GM12891 (cell line): ENCODE measurements around the gene C16orf89.

Experiments
- DNase-seq: peaks from one replicate; pipeline ENCODE4 v3.0.0; 2011; ENCODE audit warnings: low spot score; ENCODE audit not compliant: insufficient read length
- FAIRE-seq: peaks from 2 replicates; lab custom pipeline; 2011; peaks lifted over from hg19 to GRCh38; lab: Jason Lieb, UNC
- PAX5 ChIP-seq: IDR thresholded peaks from 2 replicates; pipeline ENCODE4 v1.6.1; 2011; ENCODE audit warnings: low read length, moderate library complexity, mild to moderate bottlenecking; ENCODE audit not compliant: insufficient read depth, severe bottlenecking
- POLR2A ChIP-seq: IDR thresholded peaks from 2 replicates; pipeline ENCODE4 v1.6.1; 2011; ENCODE audit warnings: low read depth, low read length, control low read depth
- POLR2AphosphoS5 ChIP-seq: IDR thresholded peaks from 2 replicates; pipeline ENCODE4 v1.6.1; 2011; ENCODE audit warnings: low read depth, low read length, control low read depth
- POU2F2 ChIP-seq: IDR thresholded peaks from 2 replicates; pipeline ENCODE4 v1.6.1; 2011; ENCODE audit warnings: low read depth, mild to moderate bottlenecking, control low read depth, low read length, moderate library complexity
- SPI1 ChIP-seq: IDR thresholded peaks from 2 replicates; pipeline ENCODE4 v1.6.1; 2011; ENCODE audit warnings: low read depth, low read length, control low read depth
- TAF1 ChIP-seq: IDR thresholded peaks from 2 replicates; pipeline ENCODE4 v1.6.1; 2011; ENCODE audit warnings: low read depth, low read length, control low read depth

The C16orf89 gene

GRCh38 chr16:5030251-5030870 lies 35.4 kb downstream of the C16orf89 start:
- FAIRE-seq (no peak), DNase-seq (no peak)
- TF ChIP-seq PAX5 (no peak), SPI1 (no peak), POLR2AphosphoS5 (no peak), POLR2A (no peak), TAF1 (no peak), POU2F2 (no peak)

GRCh38 chr16:5028950-5029475 lies 36.7 kb downstream of the C16orf89 start:
- DNase-seq (no peak), FAIRE-seq (no peak)
- TF ChIP-seq POLR2A = no peak
- TF ChIP-seq PAX5 = no peak
- no peak for TF ChIP-seq POLR2AphosphoS5
- TF ChIP-seq SPI1 = no peak
- TF ChIP-seq POU2F2 = no peak
- TF ChIP-seq TAF1 = no peak

DNA sequence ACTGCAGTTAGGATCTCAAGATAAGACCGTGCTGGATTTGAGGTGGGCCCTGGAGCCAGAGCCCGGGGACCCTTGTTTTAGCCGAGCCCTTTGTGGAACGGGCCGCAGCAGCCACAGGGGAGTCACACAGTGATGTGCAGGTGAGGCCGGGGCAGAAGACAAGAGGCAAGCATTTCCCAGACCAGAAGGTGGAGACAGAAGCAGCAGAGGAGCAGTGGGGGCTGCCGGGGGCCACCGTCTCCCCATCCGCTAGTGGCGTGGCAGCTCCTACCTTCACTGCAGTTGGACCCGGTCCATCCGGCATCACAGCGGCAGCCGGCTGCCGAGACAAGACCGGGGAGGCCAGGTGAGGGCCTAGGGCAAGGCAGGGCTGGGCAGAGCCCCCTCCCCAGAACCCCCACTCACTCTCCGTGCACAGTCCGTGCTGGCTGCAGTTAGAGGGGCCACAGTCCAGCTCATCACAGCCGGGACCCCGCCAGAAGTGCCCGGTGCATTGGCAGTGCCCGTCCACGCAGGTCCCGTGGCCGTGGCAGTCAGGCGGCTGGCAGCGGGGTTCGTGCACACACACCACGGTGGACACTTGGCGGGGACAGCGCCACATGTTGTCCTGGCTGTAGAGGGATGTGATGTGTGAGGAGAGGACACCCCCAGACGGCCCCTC lies 38.1 kb downstream of the C16orf89 start:
- FAIRE-seq = no peak
- TF ChIP-seq POLR2A = no peak
- no peak for TF ChIP-seq POU2F2
- no peak for TF ChIP-seq SPI1
- TF ChIP-seq PAX5 = no peak
- TF ChIP-seq POLR2AphosphoS5 = no peak
- TF ChIP-seq TAF1 = no peak
- DNase-seq = no peak

DNA sequence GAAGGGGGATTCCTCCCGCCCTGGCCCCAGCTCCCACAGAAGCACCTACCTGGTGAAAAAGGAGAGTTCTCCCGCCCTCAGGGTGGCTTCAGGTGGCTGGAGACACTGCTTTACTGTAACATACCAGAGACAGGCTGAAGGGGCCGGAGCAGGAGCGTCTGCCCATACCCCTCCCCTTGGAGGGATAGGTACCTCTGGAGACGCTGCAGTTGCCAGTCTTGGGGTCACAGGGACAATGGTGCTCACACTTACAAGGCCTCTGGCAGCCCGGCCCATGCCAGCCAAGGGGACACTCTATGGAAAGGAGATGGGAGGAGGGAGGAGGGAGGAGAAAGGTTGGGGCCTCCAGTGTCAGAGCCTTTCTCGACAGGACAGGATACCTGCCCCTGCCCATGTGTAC lies 38.7 kb downstream of the C16orf89 start:
- no peak for DNase-seq
- TF ChIP-seq POLR2A = no peak
- no peak for TF ChIP-seq SPI1
- no peak for TF ChIP-seq PAX5
- no peak for TF ChIP-seq TAF1
- TF ChIP-seq POU2F2 = no peak
- TF ChIP-seq POLR2AphosphoS5 = no peak
- FAIRE-seq = no peak

DNA sequence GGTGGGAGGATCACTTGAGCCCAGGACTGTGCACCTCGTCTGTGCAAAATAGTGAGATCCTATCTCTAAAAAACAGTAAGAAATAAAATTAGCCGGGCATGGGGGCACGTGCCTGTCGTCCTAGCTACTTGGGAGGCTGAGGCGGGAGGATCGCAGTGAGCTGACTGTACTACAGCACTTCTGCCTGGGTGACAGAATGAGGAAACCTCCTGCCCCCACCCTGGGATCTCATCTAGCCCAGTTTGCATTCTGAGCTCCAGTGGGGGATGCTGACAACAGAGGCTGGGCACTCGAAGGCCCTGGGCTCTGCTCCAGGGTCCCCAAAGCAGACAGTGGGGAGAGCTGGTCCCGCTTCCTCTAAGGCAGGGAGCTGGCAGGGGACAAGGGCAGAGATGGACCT lies 39.1 kb downstream of the C16orf89 start:
- DNase-seq (no peak), FAIRE-seq (no peak)
- TF ChIP-seq TAF1 (no peak), POLR2AphosphoS5 (no peak)

DNA sequence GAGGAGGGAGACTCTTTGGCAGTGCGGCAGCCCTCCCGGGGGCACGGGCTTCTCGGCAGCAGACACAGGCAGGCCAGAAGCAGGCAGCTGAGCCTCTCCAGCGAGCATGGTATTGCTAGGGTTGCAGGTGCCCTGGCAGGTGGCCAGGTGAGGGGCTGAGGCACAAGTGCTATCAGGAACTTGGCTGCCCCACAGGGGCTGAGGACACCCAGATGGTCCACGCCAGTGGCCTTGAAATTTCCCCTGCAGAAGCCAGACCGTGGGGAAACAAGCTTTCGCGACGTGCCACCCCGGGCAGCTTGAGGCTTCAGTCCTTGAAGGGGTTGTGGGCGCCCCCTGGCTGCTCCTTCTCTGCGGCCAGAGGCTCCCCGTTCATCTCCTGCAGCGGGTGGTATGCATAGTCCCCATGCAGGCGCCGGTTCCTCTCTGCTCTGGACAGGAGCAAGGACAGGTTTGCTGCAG lies 40.6 kb downstream of the C16orf89 start:
- FAIRE-seq = no peak
- DNase-seq = no peak
- TF ChIP-seq POLR2AphosphoS5 = no peak

- no peak for DNase-seq
- TF ChIP-seq POLR2A = no peak
- TF ChIP-seq TAF1 = no peak
- TF ChIP-seq SPI1 = no peak
- no peak for TF ChIP-seq POU2F2
- TF ChIP-seq PAX5 = no peak
- no peak for TF ChIP-seq POLR2AphosphoS5
- FAIRE-seq = no peak
Measured at GRCh38 chr16:5024632-5025031, 41.1 kb downstream of the C16orf89 start.

GRCh38 chr16:5022521-5022920 lies 43.2 kb downstream of the C16orf89 start:
- no peak for TF ChIP-seq SPI1
- TF ChIP-seq POLR2AphosphoS5 = no peak
- TF ChIP-seq POLR2A = no peak
- TF ChIP-seq POU2F2 = no peak
- no peak for TF ChIP-seq TAF1
- no peak for TF ChIP-seq PAX5
- FAIRE-seq (no peak), DNase-seq (no peak)

DNA sequence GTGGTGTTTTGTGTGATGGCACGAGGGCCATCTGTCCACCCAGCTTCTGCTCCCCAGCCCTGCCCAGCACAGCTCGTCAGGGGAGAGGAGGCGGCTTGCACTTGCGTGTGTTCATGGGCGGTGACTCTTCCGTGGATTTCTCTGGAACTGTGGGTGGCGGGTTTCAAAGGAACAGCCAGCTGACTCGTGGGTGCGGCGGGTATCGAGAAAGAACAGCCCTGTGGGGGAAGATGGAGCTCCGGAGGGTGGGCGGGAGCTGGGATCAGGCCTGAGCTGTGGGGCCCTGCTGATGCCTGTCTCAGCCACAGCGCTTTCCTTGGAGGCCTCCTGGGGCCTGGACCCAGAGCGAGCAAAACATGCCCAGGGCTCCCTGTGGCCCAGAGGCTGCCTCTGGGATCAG lies 45.2 kb downstream of the C16orf89 start:
- FAIRE-seq (no peak), DNase-seq (no peak)
- TF ChIP-seq PAX5 (no peak), TAF1 (no peak), POLR2AphosphoS5 (no peak), SPI1 (no peak), POU2F2 (no peak), POLR2A (no peak)
